ENCODE results near the gene RORB.

The RORB gene

GRCh38 chr9:74642376-74642775, 145.2 kb downstream of the RORB start:
- no peak for TF ChIP-seq CTCF (IDR thresholded peaks at IDR 0.05; ENCODE audit: extremely low read depth, missing control alignments)
- DNase-seq (ENCODE audit: low spot score), result no peak

GRCh38 chr9:74643303-74643923, 146.3 kb downstream of the RORB start:
- no peak for DNase-seq (ENCODE audit: low spot score)
- TF ChIP-seq CTCF (IDR thresholded peaks at IDR 0.05; ENCODE audit: extremely low read depth, missing control alignments), result no peak

GRCh38 chr9:74644023-74644422, 146.9 kb downstream of the RORB start:
- TF ChIP-seq CTCF (IDR thresholded peaks at IDR 0.05; ENCODE audit: extremely low read depth, missing control alignments), result no peak
- DNase-seq (ENCODE audit: low spot score), result no peak

- peak; percentile 19 for TF ChIP-seq CTCF (IDR thresholded peaks at IDR 0.05; ENCODE audit: extremely low read depth, missing control alignments)
- peak; percentile 7 for DNase-seq (ENCODE audit: low spot score)
Observed at GRCh38 chr9:74645007-74645639, 148.0 kb downstream of the RORB start.

- no peak for TF ChIP-seq CTCF (IDR thresholded peaks at IDR 0.05; ENCODE audit: extremely low read depth, missing control alignments)
Observed at GRCh38 chr9:74653410-74654080, 156.4 kb downstream of the RORB start.

GRCh38 chr9:74662674-74663073, 165.5 kb downstream of the RORB start:
- no peak for DNase-seq (ENCODE audit: low spot score)

More at GRCh38 chr9:74653410-74654080, 156.4 kb downstream of the RORB start:
- no peak for DNase-seq (ENCODE audit: low spot score)

More at GRCh38 chr9:74662674-74663073, 165.5 kb downstream of the RORB start:
- no peak for TF ChIP-seq CTCF (IDR thresholded peaks at IDR 0.05; ENCODE audit: extremely low read depth, missing control alignments)

Measured in GM20000 (cell line).